Measurements from ENCODE around the gene TRPM1.

TRPM1 gene

DNA sequence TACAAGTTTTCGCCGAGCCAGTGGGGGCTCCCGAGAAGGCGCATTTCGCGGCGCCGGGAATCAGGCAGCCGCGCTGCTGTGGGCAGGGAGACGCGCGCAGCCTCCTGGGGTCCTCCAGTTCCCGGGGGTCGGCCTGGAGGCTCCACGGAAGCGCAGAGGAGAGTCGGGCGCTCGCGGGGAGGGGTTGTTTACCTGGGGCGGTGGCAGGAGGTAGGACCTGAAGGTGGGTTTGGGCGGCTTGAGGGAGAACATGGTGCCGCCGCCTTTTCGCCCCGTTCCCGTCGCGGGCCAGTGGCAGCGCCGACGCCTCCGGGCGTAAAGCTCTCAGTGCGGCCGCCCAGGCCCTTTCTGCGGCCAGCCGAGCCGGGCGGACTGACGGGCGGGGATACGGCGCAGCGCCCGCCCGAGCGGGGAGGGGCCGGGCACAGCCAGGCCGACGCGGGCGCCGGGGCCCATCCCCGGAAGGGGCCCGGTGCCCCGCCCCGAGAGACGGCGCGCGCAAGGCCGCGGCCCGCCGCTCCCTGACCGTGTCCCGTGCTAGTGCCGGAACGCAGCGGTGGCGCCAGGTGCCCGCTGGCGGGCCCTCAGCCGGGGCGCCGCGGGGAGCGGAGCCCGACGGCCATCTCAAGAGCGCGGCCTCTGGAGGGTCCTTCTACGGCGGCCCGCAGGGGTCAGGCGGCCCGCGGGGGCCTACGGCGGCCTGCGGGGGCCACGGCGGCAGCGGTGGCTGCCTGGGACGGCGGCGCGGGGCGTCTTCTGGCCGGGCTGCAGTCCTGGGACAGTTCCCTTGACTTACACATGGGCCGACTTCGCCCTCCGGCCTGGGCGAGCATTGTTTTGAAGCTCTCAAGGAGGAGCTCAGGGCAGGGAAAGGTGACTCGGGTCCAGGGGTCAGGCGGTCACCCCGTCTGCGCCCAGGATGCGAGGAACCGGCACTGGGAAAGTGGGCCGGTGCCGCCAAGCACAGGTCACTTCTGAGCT lies 110.0 kb downstream of the TRPM1 start, which contains the start of gene MTMR10:
Gene MTMR10 (minus strand): TSS at position 374 of the 981 bp plus-strand sequence. CDS start 122 bp downstream, at position 252.
- TF ChIP-seq, protein P1, sequence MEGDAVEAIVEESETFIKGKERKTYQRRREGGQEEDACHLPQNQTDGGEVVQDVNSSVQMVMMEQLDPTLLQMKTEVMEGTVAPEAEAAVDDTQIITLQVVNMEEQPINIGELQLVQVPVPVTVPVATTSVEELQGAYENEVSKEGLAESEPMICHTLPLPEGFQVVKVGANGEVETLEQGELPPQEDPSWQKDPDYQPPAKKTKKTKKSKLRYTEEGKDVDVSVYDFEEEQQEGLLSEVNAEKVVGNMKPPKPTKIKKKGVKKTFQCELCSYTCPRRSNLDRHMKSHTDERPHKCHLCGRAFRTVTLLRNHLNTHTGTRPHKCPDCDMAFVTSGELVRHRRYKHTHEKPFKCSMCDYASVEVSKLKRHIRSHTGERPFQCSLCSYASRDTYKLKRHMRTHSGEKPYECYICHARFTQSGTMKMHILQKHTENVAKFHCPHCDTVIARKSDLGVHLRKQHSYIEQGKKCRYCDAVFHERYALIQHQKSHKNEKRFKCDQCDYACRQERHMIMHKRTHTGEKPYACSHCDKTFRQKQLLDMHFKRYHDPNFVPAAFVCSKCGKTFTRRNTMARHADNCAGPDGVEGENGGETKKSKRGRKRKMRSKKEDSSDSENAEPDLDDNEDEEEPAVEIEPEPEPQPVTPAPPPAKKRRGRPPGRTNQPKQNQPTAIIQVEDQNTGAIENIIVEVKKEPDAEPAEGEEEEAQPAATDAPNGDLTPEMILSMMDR (IDR thresholded peaks at IDR 0.05), result no peak
- TF ChIP-seq ZFX (IDR thresholded peaks at IDR 0.05; ENCODE audit: borderline replicate concordance), result no peak
- peak within 1 kb of the TSS; percentile 69 for H3K27ac ChIP-seq

DNA sequence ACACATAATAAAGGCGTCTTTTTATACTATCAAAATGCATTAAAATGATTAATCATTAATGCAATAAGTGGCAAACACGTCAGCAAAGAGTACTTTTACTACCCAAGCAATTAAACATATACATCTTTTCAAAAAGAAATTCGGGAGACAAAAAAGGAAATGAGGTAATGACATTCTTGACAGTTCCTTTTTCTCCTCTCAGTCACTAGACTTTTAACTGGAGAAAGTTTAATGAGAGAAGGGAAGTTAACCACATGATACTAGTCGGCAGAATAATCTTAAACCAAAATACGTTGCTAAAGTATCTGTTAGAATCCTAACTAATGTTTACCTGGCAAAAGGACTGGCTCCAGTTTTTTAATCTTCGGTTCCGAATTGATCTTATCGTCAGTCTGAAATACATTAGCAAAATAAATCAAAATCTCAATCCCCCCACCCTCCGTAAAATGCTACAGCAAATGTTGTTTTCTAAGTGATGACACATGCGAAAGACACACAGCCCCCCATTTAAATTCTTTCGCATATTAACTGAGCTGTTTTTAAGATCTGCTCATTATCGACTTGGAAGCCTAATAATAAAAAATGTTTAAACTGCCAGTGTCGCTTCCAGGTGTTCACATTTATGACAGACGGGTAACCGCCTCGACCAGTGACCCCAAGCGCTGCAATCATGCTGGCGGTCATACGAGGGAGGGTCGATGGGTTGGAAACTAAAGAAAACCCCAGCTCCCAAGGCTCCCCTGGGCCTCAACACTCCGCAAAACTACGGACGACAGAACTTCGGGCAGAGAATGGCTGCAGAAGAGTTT lies 110.9 kb downstream of the TRPM1 start:
- TF ChIP-seq, protein P1 (IDR thresholded peaks at IDR 0.05), result no peak
- no peak for TF ChIP-seq ZFX (IDR thresholded peaks at IDR 0.05; ENCODE audit: borderline replicate concordance)
- peak overlapping the region; percentile 69 for H3K27ac ChIP-seq

DNA sequence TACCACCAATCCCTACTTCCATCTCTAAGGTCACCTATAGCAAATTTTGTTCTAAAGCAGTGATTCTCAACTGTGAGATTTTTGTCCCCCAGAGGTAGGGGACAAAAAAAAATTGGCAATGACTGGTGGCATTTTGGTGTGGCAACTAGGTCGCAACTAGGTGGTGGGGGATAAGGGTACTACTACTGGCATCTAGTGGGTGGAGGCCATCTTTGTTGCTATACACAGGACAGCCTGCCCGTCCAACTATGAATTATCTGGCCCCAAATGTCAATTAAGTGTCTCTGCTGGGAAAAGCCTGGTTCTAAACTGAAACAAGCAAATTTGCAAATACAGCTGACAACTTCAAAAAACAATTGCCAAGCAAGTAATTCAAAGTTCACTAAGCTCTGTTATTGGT lies 111.5 kb downstream of the TRPM1 start:
- TF ChIP-seq ZFX (IDR thresholded peaks at IDR 0.05; ENCODE audit: borderline replicate concordance), result no peak
- TF ChIP-seq, protein P1 (IDR thresholded peaks at IDR 0.05), result no peak
- H3K27ac ChIP-seq, result peak overlapping the region; percentile 69; the same call in 1 of the 2 replicates

DNA sequence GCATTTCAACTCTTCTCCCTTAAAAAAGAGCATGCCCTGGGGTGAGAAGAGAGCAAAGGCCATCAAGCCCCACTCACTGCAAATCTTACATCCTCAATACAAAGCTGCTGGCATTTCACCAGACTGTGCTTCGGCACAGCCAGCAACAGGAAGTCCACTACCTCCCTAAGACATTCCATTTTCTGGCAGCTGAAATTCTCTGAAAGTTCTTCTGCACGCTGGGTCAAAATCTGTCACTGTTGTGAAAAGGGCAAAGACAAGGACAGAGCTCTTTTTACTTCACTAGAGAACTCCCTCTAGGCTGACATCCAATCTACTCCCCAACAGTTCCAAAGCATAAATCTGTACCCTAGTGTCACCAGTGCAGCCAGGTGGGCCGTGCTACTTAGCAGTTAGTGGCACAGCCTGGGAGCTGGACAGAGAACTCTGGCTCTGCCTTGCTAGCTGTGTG lies 116.4 kb downstream of the TRPM1 start:
- no peak overlapping the region for H3K27ac ChIP-seq
- TF ChIP-seq, protein P1 (IDR thresholded peaks at IDR 0.05), result no peak
- TF ChIP-seq ZFX (IDR thresholded peaks at IDR 0.05; ENCODE audit: borderline replicate concordance), result no peak

DNA sequence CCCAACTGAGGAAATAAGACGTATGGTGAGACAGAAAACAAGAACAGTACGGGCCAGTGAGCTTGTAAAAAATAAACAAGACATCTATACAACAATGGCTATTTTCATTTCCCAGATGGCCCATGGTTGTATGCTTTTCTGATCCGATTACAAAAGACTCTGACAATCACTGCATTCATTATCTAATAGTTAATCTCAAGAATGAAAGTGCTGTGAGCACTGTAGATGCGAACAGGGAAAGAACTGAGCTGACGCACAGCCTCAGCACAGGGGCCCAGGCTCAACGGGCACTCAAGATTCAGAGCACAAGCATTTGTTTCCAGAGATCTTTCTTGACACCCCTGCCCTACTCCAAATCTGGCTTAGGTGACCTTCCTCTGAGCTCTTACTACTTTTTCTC lies 117.0 kb downstream of the TRPM1 start:
- no peak overlapping the region for H3K27ac ChIP-seq
- no peak for TF ChIP-seq ZFX (IDR thresholded peaks at IDR 0.05; ENCODE audit: borderline replicate concordance)
- TF ChIP-seq, protein P1 (IDR thresholded peaks at IDR 0.05), result no peak

DNA sequence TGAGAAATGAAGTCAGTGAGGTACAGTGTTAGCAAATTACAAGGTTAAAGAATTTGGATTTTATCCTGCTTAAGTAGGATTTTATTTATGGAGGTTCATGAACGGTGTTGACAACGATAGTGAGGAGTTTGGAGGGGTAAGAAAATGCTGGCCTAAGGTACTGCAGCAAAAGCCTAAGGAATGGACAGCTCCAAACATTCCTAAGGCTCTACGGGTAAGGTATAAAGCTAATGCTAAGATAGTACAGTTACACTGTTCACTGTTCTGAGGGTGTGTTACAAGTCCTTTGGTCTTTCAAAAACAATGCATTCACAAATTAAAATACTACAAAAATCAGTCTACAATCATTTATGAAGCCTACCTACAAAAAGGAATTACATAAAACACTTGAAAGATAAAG lies 117.4 kb downstream of the TRPM1 start:
- no peak for TF ChIP-seq ZFX (IDR thresholded peaks at IDR 0.05; ENCODE audit: borderline replicate concordance)
- TF ChIP-seq, protein P1 (IDR thresholded peaks at IDR 0.05), result no peak
- no peak overlapping the region for H3K27ac ChIP-seq
